Stimulated activated naive CD8-positive, alpha-beta T cell treated with anti-CD3 and anti-CD28 coated beads, Interleukin-15, Interleukin-2, amounts not matched to agents 100 U/mL and 50 U/mL, for 24 hours (primary cell): ENCODE results near the gene ZNF584.
"Not testable (repeated sequence)": the region's sequence is repeated elsewhere in the genome, so short reads cannot be mapped to it uniquely, and the experiment has no call there.

Source experiments
- ATAC-seq: fragments of 150-1000 bp; cut with Tn5 transposase; one replicate; pipeline ENCODE4 v1.10.0; 2021
- DNase-seq: peaks from one replicate; pipeline ENCODE4 v3.0.0; 2021

ZNF584 gene

GRCh38 chr19:58408152-58409009 is at the start of gene ZNF584:
ZNF584 (plus strand) TSS chr19:58408649; CDS start chr19:58409148, 499 bp downstream.
- ATAC-seq = peak; percentile 96
- peak; percentile 96 for DNase-seq

DNA sequence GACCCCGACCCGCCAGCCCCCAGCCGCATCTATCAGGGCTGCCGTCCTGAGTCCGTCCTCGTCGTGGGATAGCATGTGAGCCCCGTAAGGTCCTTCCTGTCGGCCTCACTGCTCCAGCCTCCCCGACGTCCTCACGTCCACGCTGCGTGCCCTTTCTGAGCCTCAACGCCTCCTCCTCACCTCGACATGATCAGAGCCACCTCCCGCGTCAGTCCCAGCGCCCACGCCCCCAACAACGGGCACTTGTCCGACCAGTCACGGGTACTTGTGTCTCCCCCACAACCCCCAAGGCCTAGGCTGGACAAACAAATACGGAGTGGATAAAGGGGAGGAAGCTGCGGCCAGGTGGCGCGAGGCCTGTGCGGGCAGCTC is 46.6 kb upstream of the ZNF584 start:
- peak; percentile 72 for DNase-seq
- peak; percentile 37 for ATAC-seq

DNA sequence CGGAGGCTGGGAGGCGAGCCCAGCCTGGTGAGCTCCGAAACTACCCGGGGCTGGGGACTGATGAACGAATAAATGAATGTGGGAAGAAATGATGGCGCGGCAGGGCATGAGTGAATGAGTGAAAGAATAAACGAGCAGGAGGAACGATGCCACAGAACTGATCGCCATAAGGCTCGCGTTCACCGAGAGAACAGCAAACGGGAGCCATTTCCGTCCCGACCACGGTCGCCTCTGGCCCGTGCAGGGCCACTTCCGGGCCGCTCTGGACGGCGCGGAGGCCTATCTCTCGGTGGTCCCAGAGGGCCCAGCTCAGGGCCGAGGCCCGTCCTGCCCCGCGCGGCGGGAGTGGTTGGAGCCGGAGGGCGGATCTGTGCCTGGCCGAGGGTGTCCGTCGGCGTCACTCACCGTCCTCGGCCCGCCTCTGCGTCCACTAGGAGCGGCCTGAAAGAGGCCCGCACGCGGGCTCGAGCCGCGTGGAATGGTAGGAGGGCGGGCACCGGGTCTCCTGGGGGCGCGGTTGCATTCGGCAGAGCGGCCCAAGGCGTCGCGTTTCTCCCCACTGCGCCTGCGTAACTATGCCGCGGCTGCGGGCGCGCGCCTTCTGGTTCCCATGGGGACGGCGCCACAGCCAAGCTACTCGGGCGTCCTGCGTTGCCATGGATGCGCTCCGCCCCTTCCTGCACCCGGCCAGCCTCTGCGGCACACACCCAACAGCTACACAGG is 46.0 kb upstream of the ZNF584 start, which contains the start of gene ZNF497:
TSS of gene ZNF497 (minus strand) at position 480 of the 723 bp plus-strand sequence. CDS start 5,116 bp downstream, outside the sequence.
- DNase-seq = peak; percentile 98
- peak; percentile 95 for ATAC-seq

- DNase-seq (no peak), ATAC-seq (no peak)
These were observed 44.3 kb upstream of the ZNF584 start for GRCh38 chr19:58364146-58364545.

GRCh38 chr19:58366585-58367430 is 41.6 kb upstream of the ZNF584 start:
- DNase-seq (no peak), ATAC-seq (no peak)

GRCh38 chr19:58367698-58368454 is 40.6 kb upstream of the ZNF584 start:
- DNase-seq (no peak), ATAC-seq (no peak)

- ATAC-seq (no peak), DNase-seq (no peak)
These were observed 39.7 kb upstream of the ZNF584 start for GRCh38 chr19:58368561-58369360.

DNA sequence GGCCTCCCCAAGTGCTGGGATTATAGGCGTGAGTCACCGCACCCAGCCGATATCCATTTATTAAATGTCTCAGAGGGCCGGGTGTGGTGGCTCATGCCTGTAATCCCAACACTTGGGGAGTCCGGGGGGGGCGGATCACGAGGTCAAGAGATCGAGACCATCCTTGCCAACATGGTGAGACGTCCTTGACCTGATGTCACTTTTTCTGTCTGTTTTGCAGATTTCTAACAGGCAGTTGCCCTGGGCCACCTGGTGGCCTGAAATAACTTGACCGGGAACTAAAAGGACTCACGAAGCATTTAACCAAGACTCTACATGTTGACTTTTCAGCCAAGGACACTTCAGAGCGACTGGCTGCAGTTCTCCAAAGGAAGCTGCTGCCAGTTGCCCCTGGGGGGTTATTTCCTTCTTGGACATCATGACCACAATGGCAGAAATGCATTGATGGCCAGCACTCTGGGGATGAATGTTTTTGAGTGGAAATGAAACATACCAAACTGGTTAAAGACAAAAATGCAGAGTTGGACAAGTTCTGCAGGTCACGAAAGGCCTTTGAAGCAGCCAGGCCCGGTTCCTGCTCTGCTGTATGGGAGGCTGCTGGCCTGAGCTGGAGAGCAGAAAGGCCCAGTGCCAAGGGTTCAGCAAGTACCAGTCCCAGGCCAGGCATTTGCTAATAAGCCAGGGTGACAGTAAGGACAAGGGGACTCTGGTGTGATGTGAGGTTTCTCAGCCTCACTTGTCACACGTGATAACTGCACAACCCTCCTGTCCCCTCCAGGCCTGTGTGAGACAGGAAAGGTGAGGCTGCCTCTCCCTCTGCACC is 35.9 kb upstream of the ZNF584 start:
- no peak for DNase-seq
- ATAC-seq = no peak

GRCh38 chr19:58374200-58374599 is 34.2 kb upstream of the ZNF584 start:
- ATAC-seq (peak; percentile 23), DNase-seq (no peak)

DNA sequence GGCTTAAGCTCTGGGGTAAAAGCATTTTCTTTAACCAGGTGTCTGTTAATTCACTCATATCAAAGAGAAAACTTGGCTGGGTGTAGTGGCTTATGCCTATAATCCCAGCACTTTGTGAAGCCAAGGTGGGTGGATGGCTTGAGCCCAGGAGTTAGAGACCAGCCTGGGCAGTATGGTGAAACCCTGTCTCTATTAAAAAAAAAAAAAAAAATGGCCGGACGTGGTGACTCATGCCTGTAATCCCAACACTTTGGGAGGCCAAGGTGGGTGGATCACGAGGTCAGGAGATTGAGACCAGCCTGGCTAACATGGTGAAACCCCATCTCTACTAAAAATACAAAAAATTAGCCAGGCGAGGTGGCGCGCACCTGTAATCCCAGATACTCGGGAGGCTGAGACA is 31.7 kb upstream of the ZNF584 start:
- not testable (repeated sequence) for ATAC-seq, DNase-seq

DNA sequence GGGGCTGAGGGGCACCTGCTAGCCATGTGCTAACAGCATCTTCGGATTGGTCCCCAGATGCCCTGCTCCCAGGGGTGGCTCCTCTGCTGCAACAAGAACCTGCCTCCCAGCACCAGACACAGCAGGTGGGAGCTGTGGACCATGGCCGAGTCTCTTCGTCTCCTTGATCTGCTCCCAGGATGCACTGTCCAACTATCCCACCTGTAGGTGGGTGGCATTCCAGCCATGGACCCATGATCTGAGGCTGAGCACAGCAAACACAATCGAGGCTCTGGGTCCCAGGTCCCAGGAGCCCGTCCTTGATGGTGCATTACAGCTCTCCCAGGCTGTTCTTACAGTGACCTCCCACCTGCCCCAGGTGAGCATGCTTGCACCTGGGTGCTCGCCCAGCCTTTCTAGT is 29.2 kb upstream of the ZNF584 start:
- ATAC-seq = no peak
- DNase-seq = no peak

DNA sequence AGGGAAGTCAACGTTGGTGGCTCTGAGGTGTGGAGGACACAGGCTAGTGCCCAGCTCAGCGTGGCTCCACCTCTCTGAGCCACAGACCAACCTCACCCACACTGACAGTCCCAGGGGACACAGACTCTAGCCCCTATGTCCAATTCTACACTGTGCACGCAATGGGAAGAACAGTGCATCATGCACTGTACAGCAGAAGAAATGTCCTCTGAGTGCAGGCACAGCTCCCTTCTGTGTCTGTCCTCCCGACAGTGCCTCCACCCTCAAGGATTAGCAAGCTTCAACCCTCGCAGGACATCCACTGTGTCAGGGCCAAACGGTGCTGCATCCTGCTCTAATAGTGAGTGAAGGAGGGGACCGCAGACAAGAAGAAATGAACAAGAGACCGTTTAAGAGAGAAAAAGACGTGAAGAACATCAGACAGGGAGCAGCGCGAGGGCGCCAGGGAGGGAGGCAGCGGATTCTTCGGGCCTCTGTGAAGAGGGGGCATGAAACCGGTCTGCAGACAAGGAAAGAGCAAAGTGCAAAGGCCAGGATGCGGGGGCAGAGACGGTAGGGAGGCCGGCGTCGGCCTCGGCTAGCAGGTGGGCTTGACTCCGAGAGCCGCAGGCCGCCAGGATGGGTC is 28.3 kb upstream of the ZNF584 start:
- ATAC-seq = no peak
- DNase-seq = no peak

GRCh38 chr19:58380662-58381459 is 27.6 kb upstream of the ZNF584 start, which contains the start of gene ZNF837:
ZNF837 (minus strand) TSS chr19:58381030; CDS start chr19:58369332, 11,698 bp downstream.
- DNase-seq (peak; percentile 96), ATAC-seq (peak; percentile 88)

- DNase-seq (no peak), ATAC-seq (no peak)
These were observed 26.8 kb upstream of the ZNF584 start for GRCh38 chr19:58381460-58382212.

DNA sequence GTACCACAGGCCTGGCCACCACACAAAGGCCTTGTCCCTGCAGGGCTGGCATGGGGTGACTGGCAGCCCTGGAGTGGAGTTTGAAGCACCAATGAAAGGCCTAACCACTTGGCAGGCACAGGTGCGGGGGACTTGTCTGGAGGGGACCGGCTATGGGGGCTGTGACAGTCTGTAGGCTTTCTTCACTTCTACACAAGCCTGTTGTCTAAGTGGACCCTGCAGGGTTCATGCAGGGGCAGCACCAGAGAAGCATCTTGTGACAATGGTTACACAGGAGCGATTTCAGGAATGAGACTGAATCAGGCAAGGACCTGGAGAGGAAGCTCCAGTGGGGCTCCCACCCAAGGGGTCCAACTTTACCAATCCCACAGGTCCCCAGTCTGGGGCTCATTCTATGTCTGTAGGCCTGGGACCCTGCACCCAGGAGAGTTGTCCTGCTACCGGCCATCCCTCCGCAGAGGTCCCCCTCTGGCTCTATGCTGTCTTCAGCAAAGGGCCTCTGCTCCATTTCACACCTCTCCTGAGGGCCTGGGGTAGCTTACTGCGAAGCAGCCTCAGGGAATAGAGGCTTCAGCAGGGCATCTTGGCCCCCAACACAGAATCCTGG is 25.3 kb upstream of the ZNF584 start:
- DNase-seq (no peak), ATAC-seq (no peak)

DNA sequence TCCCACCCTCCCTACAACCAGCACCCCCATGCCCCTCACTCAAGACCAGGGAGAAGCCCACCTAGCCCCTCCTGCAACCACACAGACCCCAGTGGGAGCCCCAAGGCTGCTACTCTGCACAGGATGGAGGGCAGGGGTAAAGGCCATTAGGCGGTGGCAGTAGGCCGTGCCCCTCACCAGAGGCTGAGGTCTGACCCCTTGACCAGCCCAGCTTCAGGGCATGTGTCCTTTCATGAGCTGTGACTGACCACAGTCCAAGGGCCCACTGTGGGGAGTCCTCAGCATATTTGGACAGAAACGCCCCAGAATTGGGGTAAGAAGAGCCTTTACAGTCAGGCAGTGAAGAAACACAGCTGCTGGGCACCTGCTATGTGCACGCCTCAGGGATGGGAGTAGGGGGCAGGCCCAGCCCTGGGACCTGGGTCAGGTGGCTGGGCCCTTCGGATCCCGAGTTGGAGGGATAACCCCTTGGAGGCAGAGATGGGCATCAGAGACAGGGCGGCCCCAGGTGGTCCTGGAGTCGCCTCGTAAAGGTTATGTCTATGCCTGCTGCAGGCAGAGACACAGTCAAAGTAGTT is 23.0 kb upstream of the ZNF584 start:
- no peak for ATAC-seq

More for the DNA sequence above, 23.0 kb upstream of the ZNF584 start:
- no peak for DNase-seq
